ENCODE results near the gene KLKB1. TPM values are rescaled to one million over a fixed set of nuclear protein-coding genes. Genes with fewer than 3 reads are reported as not detected.

The KLKB1 gene
- total and polyA plus RNA-seq, 2 donors (not counting 1 experiment from before 2014, with no cell fraction given): 0.06 to 0.17 TPM

DNA sequence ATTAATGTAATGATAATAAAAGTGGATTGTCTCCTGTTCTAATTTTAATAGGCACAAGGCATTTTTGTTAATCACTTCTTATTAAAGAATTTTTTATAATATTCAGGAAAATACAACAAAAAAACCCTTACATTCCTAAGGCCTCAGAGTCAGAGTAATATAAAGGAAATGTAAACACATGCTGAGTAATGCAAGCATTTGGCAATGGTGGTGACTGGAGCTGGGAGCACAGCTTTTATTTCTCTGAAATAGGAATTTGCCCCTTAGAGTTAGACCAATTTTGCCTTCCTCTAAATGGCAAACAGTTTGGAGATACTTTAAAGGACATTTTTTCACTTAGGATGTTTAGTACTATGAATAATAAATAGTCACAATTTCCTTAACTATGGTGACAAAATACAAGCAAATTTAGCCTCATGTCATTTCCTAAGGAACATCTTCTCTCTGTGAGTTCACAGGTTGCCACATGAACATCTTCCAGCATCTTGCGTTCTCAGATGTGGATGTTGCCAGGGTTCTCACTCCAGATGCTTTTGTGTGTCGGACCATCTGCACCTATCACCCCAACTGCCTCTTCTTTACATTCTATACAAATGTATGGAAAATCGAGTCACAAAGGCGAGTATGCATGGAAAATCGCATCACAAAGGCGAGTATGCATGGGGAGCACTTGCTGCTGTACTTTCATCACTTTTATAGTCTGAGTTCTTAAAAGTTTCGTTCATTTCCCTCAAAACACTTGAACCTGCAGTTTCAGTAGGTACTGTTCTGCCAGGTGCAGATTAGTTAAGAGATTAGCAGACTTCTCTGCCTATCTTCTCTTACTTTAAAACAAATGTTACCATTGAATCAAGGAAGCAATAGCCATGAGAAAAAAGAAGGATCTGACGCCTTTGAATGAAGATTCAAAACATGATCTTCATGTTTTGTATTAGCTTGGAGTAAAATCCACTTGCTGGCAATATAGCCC lies 22.8 kb downstream of the KLKB1 start:
- no peaks in the 10 kb centered on the region for H3K79me2 ChIP-seq (ENCODE audit: control insufficient read depth, insufficient read depth, low read length)
- H3K36me3 ChIP-seq (ENCODE audit: control insufficient read depth, insufficient read depth, low read length): no peaks in the 10 kb centered on the region
- TF ChIP-seq EZH2 (IDR thresholded peaks at IDR 0.05; ENCODE audit: low read length, missing control alignments) (no peak), CTCF (conservative IDR thresholded peaks at IDR 0.05 in 1 of 2, IDR thresholded peaks at IDR 0.05 in 1 of 2; ENCODE audit: low read depth in 1 of 2, low read length in 2 of 2) (no peak)
- no peaks in the 10 kb centered on the region for H3K9me3 ChIP-seq (ENCODE audit: control insufficient read depth, insufficient read depth, low read depth, low read length)
- no peak overlapping the region for H3K9ac ChIP-seq (ENCODE audit: insufficient read depth, low read length)
- H3K4me2 ChIP-seq (ENCODE audit: extremely low read depth, insufficient read depth, low read length): peak overlapping the region; percentile 17
- no peaks in the 10 kb centered on the region for H4K20me1 ChIP-seq (ENCODE audit: control insufficient read depth, extremely low read depth, insufficient read depth, low read length)
- no peaks in the 10 kb centered on the region for H3K27me3 ChIP-seq (ENCODE audit: control insufficient read depth, insufficient read depth, low read length)
- DNase-seq (ENCODE audit: low read depth in 2 of 2): peak; percentile 35 to 80
- H3K4me3 ChIP-seq (replicated peaks in 1 of 4; ENCODE audit: control extremely low read depth in 1 of 4, insufficient read depth in 1 of 4, low read depth in 3 of 4, low read length in 4 of 4): no peak overlapping the region
- H3K27ac ChIP-seq (ENCODE audit: insufficient read depth, low read length): no peak overlapping the region
- H2AFZ ChIP-seq (ENCODE audit: low read length): no peak overlapping the region
- H3K4me1 ChIP-seq (ENCODE audit: control insufficient read depth, extremely low read depth, insufficient read depth, low read length): no peaks in the 10 kb centered on the region

- TF ChIP-seq CTCF (conservative IDR thresholded peaks at IDR 0.05 in 1 of 2, IDR thresholded peaks at IDR 0.05 in 1 of 2; ENCODE audit: low read depth in 1 of 2, low read length in 2 of 2): no peak
- TF ChIP-seq EZH2 (IDR thresholded peaks at IDR 0.05; ENCODE audit: low read length, missing control alignments): no peak
Measured at GRCh38 chr4:186250760-186251159, 23.5 kb downstream of the KLKB1 start.

GRCh38 chr4:186255122-186255521 lies 27.8 kb downstream of the KLKB1 start:
- Histone ChIP-seq H3K4me1 (ENCODE audit: control insufficient read depth, extremely low read depth, insufficient read depth, low read length) (no peaks in the 10 kb centered on the region), H3K79me2 (ENCODE audit: control insufficient read depth, insufficient read depth, low read length) (no peaks in the 10 kb centered on the region), H3K9ac (ENCODE audit: insufficient read depth, low read length) (no peak overlapping the region), H3K27ac (ENCODE audit: insufficient read depth, low read length) (no peak overlapping the region), H4K20me1 (ENCODE audit: control insufficient read depth, extremely low read depth, insufficient read depth, low read length) (no peaks in the 10 kb centered on the region), H3K9me3 (ENCODE audit: control insufficient read depth, insufficient read depth, low read depth, low read length) (no peaks in the 10 kb centered on the region), H3K36me3 (ENCODE audit: control insufficient read depth, insufficient read depth, low read length) (no peaks in the 10 kb centered on the region), H3K4me2 (ENCODE audit: extremely low read depth, insufficient read depth, low read length) (no peak overlapping the region), H3K27me3 (ENCODE audit: control insufficient read depth, insufficient read depth, low read length) (no peaks in the 10 kb centered on the region), H3K4me3 (replicated peaks in 1 of 4; ENCODE audit: control extremely low read depth in 1 of 4, insufficient read depth in 1 of 4, low read depth in 3 of 4, low read length in 4 of 4) (no peak overlapping the region), H2AFZ (ENCODE audit: low read length) (no peak overlapping the region)
- no peak for TF ChIP-seq EZH2 (IDR thresholded peaks at IDR 0.05; ENCODE audit: low read length, missing control alignments)
- no peak for DNase-seq (ENCODE audit: low read depth in 2 of 2)

More at GRCh38 chr4:186250760-186251159, 23.5 kb downstream of the KLKB1 start:
- H3K4me3 ChIP-seq (replicated peaks in 1 of 4; ENCODE audit: control extremely low read depth in 1 of 4, insufficient read depth in 1 of 4, low read depth in 3 of 4, low read length in 4 of 4): no peak overlapping the region
- no peaks in the 10 kb centered on the region for H3K4me1 ChIP-seq (ENCODE audit: control insufficient read depth, extremely low read depth, insufficient read depth, low read length)
- no peaks in the 10 kb centered on the region for H4K20me1 ChIP-seq (ENCODE audit: control insufficient read depth, extremely low read depth, insufficient read depth, low read length)
- H3K9ac ChIP-seq (ENCODE audit: insufficient read depth, low read length): no peak overlapping the region
- H3K36me3 ChIP-seq (ENCODE audit: control insufficient read depth, insufficient read depth, low read length): no peaks in the 10 kb centered on the region
- DNase-seq (ENCODE audit: low read depth in 2 of 2): no peak
- H3K27me3 ChIP-seq (ENCODE audit: control insufficient read depth, insufficient read depth, low read length): no peaks in the 10 kb centered on the region
- no peaks in the 10 kb centered on the region for H3K9me3 ChIP-seq (ENCODE audit: control insufficient read depth, insufficient read depth, low read depth, low read length)
- H2AFZ ChIP-seq (ENCODE audit: low read length): no peak overlapping the region
- no peaks in the 10 kb centered on the region for H3K79me2 ChIP-seq (ENCODE audit: control insufficient read depth, insufficient read depth, low read length)
- H3K4me2 ChIP-seq (ENCODE audit: extremely low read depth, insufficient read depth, low read length): no peak overlapping the region
- no peak overlapping the region for H3K27ac ChIP-seq (ENCODE audit: insufficient read depth, low read length)

All from fibroblast of lung (primary cell).